A673 (cell line): ENCODE data around the gene CD83.

Experiments used
- CTCF ChIP-seq: fragments of 300-800, 200-600 bp; sonication (generic); conservative IDR thresholded peaks from 2 replicates; pipeline ENCODE4 v1.5.1; 2017; ENCODE audit warnings: low read depth, mild to moderate bottlenecking, antibody characterized with exemption, low read length, moderate library complexity, mixed read lengths
- EZH2 ChIP-seq: fragments of 200-600 bp; sonication (generic); IDR thresholded peaks from 2 replicates; pipeline ENCODE4 v1.6.1; 2017; ENCODE audit warnings: borderline replicate concordance, low read depth, mild to moderate bottlenecking, mixed read lengths, antibody characterized with exemption, low read length; ENCODE audit not compliant: poor library complexity, severe bottlenecking

GRCh38 chr6:14109411-14109826 lies 8.2 kb upstream of the CD83 start:
- TF ChIP-seq CTCF, result no peak
- no peak for TF ChIP-seq EZH2
